GM21529 (cell line): ENCODE measurements around the gene NHP2.
"Not testable (repeated sequence)": the region's sequence is repeated elsewhere in the genome, so short reads cannot be mapped to it uniquely, and the experiment has no call there.

Experiments
- ATAC-seq: cut with Tn5 transposase; IDR thresholded peaks from one replicate; pipeline ENCODE4 v1.9.1; 2021; ENCODE audit not compliant: unreplicated experiment

NHP2 gene

DNA sequence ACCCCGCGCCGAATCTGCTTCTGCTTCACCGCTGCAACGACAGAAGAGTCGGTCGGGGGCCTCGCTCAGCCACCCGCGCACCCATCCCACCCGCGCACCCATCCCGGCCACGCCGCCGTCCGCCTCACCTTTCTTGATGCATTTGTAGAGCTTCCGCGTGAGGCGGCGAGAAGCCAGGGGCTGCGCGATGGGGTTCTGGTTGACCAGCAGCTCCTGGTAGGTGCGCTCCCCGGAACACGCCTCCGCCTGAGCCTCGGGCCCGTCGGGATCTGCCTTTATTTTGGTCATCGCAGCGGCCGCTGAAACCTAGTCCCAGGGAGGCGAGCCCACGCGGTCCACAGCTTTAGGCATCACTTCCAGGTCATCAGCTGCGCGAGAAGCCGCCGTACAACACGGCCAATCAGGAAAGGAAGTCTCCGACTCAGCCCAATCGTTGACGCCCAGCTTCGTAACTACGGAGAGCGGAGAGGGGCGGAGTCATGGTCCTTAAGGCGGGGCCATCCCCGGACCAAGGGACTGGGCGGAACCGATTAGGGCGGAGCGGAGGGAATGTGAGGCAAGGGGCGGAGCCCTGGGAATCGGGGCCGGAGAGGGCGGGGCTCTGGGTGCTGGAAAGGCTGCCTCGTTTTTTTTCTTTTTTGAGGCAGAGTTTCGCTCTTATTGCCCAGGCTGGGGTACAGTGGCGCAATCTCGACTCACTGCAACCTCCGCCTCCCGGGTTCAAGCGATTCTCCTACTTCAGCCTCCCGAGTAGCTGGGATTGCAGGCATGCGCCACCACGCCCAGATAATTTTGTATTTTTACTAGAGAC lies at the start of gene NHP2:
Gene NHP2 (minus strand): TSS at position 356 of the 811 bp plus-strand sequence. CDS start 68 bp downstream, at position 288.
- ATAC-seq, result peak; percentile 99

DNA sequence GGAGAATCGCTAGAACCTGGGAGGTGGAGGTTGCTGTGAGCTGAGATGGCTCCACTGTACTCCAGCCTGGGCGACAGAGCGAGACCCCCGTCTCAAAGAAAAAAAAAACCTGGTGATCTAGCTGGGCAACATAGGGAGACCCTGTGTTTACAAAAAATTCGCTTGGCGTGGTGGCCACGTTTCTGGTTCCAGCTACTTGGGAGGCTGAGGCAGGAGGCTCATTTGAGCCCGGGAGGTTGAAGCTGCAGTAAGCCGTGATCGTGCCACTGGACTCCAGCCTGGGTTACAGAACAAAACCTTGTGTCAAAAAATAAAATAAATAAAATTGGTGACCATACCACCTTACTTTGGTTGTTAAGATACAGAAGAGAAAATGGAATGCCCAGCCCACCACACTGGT lies 48.9 kb upstream of the NHP2 start:
- no peak for ATAC-seq

DNA sequence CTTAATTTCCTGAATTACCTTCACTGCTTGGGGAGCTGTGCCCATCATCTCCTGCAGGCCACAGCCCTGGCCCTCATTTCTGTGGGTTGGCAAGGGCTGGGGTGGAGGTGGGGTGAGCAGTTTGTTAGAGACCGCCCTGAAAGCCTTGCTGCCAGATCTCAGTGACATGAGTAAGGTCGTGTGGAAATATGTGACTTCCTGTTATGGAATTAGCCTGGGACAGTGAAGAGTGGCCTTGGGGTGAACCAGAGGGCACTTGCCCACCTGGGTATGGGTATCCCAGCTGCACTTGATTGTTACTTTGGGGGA lies 48.2 kb upstream of the NHP2 start:
- ATAC-seq, result no peak

DNA sequence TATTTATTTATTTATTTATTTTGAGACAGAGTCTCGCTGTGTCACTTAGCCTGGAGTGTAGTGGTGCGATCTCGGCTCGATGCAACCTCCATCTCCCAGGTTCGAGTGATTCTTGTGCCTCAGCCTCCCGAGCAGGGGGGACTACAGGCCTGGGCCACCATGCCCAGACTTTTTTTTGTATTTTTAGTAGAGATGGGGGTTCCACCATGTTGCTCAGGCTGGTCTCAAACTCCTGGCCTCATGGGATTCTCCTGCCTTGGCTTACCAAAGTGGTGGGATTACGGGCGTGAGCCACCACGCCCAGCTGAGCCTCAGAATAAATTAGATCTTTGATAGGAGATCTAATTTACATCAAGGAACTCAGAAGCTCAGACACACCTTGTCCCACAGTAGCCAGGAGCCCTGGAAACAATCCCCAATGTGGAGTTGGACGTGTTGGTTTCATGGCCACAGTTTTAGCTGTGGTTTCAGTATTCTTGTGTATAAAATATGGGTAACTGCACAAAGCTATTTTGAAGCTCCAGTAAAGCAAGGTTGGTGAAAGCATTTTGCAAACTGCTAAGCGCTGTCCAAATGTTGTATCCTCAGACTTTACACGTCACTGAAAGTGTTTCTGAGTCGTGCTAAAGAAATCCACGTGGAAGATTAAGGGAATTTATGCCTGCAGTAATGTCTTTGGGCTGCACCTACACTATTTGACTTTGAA lies 47.7 kb upstream of the NHP2 start:
- ATAC-seq, result no peak

DNA sequence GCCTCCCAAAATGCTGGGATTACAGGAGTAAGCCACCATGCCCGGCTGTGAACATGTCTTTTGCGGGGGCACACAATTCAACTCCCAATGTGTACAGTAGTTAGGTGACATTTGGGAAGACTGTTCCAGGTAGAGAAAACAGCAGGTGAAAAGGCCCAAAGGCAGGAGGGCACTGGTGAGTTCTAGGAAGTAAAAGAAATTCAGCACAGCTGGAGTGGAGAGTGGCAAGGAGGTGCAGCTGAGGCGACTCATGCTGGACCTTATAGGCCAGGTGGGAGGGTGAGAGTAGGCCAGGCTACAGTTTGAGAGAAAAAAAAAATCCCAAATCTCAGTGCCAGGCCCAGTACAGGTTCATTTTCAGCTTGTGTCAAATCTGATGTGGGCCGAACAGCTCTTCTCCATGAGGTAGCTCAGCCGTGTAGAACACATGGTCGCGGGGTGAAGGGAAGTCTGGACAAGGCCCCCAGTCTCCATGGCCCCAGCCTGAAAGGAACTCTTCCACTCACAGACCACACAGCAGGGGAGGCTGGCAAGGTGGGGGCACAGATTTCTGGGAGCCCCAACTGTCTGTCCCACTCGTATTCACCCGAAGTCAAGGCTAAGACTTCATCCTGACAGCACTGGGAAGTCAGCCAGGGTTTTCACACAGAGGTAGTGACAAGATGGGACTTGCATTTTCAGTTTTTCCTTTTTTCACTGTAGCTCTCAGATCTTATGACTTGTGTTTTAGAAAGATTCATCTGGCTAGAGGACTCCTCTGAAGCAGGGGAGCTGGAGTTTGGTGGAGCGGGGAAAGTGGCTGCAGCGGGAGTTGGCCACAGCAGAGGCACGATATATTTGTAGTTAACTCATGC lies 46.1 kb upstream of the NHP2 start:
- no peak for ATAC-seq

DNA sequence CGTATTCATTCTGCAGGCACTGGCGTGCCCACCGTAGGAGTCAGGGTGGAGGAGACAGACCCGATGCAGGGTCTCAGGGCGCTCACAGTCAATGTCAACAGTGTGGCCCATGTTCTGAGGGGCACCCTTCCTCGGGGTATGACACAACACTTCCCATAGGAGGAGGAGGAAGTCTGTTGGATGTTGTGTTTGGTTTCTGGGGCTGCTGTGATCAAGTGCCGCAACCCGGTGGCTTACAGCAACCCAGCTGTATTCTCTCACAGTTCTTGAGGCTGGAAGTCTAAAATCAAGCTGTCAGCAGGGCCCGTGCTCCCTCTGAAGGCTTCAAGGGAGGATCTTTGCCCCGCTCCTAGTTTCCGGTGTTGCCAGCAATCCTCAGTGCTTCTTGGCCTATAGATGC lies 45.0 kb upstream of the NHP2 start:
- no peak for ATAC-seq

DNA sequence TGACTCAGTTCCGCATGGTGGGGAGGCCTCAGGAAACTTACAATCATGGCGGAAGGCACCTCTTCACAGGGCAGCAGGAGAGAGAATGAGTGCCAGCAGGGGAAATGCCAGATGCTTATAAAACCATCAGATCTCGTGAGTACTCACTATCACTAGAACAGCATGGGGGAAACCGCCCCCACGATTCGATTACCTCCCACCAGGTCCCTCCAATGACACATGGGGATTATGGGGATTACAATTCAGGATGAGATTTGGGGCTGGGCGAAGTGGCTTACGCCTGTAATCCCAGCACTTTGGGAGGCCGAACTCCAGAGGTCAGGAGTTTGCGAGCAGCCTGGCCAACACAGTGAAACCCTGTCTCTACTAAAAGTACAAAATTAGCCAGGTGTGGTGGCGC lies 44.5 kb upstream of the NHP2 start:
- ATAC-seq, result not testable (repeated sequence)

DNA sequence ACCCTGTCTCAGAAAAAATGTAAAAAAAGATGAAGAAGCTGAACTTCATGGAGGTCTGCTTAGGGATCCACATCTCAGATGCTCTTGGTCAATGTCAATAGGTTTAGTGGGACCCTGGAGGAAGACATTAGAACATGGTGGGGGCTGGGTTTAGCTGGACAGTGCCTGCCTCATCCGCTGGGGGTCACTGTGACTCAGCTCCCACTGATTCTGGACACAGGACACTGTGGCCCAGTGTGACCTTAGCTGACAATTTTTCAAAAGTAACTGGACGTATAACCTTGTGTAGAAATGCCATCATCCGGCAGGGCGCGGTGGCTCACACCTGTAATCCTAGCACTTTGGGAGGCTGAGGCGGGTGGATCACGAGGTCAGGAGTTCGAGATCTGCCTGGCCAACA lies 43.3 kb upstream of the NHP2 start:
- no peak for ATAC-seq

DNA sequence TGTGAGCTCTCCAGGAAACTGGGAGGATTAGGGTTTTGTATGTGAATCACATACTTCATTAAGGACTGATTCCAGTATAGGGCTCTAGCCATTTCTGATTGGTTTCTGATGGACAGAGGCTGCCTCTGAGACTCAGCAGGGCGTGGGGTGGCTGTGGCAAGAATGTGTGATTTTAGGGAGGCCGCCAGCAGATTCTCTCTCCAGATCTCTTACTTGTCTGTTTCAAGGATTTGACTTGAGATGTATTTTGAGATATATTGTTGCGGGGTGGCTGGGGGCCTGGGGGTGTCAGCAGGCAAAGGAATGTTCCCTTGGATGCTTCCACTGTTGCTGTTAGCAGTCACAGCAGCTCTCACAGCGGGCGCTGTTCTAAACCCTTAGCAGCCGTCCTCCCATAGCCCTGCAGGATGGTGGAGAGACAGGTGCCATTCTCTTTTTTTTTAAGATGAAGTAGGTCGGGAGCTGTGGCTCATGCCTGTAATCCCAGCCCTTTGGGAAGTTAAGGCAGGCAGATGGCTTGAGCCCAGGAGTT lies 42.7 kb upstream of the NHP2 start:
- no peak for ATAC-seq

DNA sequence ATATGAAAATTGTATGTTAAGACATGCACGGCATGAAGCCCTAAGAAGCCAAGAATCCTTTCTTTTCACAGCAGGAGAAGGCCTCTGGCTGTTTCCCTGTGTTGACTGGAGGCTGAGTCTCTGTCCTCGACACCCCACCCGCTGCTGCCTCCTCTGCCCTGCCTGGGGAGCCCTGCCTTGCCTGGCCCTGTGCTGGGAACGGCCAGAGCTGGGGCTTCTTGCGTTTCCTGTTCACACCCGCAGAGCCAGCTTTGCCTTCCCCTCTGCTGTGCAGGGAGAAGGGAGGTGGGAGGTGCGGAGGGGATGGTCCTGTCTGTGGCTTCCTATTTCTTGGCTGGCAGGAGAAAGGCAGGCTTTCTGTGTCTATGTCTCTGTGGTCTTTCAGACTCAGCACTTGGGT lies 40.3 kb upstream of the NHP2 start:
- no peak for ATAC-seq

DNA sequence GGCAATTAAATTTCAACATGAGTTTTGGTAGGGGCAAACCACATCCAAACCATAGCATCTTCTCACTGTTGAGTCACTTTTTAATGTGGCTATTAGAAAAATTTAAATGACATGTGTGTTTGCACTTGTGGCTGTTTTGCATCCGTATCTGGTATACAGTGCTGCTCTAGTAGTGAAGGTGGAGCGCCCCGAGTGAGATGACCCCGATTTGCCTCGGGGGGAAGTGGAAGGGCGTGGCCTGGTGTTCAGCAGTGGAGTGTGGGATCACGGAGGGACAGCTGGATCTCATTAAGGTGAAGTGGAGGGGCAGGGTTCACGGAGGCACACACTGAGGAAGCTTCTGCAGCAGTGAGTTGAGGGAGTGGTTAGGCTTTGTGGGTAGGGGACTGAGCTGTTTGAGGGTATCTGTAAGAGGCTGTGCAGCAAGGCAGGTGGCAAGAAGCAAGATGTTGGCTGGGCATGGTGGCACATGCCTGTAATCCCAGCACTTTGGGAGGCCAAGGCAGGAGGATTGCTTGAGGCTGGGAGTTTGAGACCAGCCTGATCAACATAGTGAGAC lies 39.6 kb upstream of the NHP2 start:
- no peak for ATAC-seq

DNA sequence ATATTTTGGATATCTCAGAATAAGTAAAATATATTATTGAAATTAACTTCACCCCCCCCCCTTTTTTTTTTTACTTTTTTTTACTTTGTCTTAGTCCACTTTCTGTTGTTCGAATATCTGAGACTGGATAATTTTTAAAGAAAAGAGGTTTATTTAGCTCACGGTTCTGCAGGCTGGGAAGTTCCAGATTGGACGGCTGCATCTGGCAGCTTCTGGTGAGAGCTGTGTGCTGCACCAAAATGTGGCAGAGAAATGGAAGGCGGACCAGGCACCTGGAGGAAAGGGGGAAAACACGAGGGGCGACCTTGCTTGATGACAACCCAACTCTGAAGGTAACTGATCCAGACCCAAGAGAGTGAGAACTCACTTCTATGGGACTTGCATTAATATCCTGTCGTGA lies 39.1 kb upstream of the NHP2 start:
- no peak for ATAC-seq

DNA sequence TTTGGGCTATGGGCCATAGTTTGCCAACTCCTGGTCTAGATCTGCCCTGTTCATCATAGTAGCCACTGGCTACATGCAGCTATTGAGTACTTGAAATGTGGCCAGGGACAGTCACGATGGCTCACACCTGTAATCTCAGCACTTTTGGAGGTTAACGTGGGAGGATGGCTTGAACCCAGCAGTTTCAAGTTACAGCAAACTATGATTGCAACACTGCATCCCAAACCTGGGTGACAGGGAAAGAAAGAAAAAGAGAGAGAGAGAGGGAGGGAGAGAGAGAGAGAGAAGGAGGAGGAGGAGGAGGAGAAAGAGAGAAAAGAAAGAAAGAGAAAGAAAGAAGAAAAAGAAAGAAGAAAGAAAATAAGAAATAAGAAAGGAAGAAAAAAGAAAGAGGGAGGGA lies 38.6 kb upstream of the NHP2 start:
- no peak for ATAC-seq

DNA sequence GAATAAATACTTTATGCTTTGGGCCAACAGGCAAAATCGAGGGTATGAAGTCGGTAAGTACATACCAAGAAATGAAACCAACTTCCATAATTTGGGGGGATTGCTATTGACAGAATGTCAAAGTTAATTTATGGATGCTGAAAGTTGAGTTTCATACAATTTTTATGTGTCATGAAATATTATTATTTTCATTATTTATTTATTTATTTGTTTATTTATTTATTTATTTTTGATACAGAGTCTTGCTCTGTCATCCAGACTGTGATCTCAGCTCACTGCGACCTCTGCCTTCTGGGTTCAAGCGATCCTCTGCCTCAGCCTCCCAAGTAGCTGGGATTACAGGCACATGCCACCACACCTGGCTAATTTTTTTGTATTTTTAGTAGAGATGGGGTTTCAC lies 38.0 kb upstream of the NHP2 start:
- ATAC-seq, result no peak

DNA sequence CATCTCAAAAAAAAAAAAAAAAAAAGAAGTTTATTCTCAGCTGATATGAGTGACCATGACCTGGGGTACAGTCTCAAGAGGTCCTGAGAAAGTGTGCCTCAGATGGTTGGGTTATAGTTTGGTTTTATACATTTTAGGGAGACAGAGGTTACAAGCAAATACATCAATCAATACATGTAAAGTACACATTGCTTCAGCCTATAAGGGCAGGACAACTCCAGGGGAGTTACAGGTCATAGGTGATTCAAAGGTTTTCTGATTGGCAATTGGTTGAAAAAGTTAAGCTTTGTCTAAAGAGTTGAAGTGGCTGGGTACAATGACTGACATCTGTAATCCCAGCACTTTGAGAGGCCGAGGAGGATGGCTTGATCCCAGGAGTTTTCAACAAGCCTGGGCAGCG lies 35.7 kb upstream of the NHP2 start:
- ATAC-seq, result no peak

DNA sequence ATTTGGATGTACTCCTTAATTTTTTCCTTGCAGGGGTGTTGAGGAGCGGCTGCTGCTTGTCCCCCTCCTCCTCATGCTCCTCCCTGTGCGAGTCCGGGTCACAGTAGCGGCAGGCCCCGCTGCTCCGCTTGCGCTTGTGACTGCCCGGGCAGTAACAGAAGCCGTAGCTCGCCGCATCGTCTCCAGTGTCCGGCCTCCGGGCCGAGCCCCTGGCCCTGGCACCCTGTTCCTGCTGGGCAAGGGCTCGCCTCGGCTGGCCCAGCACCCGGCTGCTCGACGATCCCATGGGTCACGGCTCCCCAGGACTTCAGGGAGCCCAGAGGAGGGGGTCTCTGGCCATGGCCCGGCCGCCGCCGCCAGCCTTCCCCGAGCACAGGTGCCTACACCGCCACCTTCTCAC lies 33.3 kb upstream of the NHP2 start, which contains the start of gene GMCL2:
Gene GMCL2 (minus strand): TSS at position 358 of the 400 bp plus-strand sequence. CDS start 72 bp downstream, at position 286.
- ATAC-seq, result no peak

DNA sequence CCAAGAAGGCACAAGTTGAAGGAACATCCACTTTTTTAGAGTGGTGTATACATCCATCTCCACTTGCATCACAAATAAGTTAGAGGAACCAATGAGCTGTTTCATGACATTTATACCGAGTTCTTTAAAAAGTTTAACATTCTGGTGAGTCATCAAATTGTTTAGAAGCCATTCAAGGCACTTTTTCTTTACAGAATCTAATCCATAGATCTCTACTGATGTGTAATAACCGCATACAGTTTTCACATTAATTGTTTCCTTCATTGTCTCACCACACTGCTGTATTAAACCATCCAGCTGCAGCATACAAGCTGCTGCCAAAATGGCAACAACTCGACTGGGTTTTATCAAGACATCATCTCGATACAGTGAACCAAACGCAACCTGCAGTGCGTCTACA lies 32.7 kb upstream of the NHP2 start:
- no peak for ATAC-seq

DNA sequence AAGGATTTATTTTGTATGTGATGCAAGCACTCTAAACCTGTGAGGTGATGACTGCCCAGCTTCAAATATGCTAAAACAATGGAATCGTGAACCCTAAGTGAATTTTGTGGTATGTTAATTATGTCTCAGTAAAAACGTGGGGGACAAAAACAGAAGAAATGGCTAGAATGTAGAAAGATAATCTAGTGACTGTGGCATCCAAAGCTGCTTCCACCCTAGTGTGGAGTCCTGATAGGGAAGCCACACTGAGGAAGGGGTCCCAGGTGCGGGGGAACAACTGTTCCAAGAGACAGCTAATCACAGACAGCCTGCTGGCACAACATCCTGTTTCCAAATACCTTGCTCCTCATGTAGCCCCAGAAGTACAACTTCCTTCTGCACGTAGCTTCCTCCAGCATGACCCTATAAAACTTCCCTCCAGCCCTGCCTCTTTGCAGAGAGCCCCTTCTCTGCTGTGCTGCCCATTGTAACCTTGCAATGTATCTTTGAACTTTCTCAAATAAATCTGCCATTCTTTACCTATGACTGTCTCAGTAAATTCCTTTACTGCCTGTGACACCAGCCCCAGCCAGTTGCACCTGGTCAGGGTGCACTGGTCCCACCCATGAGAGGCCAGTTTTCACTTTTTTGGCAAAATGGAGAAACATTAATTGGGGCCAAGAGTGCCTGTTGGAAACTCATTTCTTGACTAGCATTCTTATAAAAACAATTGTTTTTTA lies 28.6 kb upstream of the NHP2 start:
- ATAC-seq, result no peak

DNA sequence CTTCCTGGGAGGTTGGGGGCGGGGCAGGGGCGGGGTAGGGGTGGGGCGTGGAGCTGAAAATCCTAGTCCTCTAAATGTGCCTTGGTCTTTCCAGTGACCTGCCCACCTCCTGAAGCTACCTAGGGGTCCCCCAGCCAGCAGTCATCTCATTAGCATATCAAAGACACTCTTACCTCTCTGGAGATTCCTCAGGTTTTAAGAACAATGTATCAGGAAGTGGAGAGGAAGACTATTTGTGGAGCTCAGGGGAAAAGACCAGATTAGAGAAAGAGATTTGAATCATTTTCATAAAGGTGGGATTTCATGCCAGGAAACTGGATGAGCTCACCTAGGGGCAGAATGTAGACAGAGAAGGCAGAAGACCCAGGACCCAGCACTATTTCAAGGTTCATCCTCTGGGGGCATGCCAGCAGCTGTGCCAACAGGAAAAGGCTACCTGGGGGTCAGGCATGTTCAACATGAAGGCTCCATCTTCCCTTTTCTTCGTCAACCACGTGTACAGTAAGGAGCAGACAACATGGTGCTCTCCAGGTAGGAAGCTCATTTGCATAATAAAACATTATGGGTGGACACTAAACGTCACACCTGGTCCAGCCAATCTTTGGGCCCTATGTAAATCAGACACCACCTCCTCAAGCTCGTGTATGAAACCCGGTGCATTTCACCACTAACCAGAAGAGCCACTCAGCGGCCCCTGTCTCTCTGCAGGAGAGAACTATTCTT lies 26.6 kb upstream of the NHP2 start:
- no peak for ATAC-seq

DNA sequence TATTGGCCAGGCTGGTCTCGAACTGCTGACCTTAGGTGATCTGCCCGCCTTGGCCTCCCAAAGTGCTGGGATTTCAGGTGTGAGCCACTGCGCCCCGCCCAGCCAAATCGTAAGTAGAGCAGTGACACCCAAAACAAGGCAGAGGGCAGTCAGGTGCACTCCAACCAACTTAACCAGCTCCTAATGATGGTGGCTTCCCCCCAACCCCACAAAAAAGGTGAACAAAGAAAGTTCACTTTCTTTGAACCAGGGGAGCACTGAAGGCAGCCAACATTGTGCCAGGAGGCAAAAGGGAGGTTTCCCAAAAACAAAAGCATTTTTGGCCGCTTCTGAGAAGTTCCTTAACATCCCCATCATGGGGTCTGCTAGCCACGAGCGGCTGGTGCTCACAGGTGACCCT lies 23.9 kb upstream of the NHP2 start:
- no peak for ATAC-seq
